Mesenchymal stem cell (in vitro differentiated cells and primary cell): ENCODE data around the gene CCDC3.

Source experiments
- DNase-seq: peaks from one replicate; pipeline ENCODE4 v3.0.0-alpha.2; 2013
- H2AFZ ChIP-seq: one replicate; pipeline ENCODE4 v1.6.1; 2013; ENCODE audit warnings: low read depth, mild to moderate bottlenecking, control low read depth, inconsistent platforms, low read length, moderate library complexity
- H2AK5ac ChIP-seq: 2 replicates; pipeline ENCODE4 v1.6.1; 2013; ENCODE audit warnings: low read length, moderate library complexity, mild to moderate bottlenecking, inconsistent platforms; ENCODE audit not compliant: severe bottlenecking
- H2BK120ac ChIP-seq: one replicate; pipeline ENCODE4 v1.6.1; 2013; ENCODE audit warnings: low read depth, mild to moderate bottlenecking, inconsistent platforms, low read length, moderate library complexity
- H2BK12ac ChIP-seq, 2 experiments: one replicate each; pipeline ENCODE4 v1.6.1; 2013; ENCODE audit warnings: inconsistent platforms in 2 of 2, low read length in 2 of 2, mild to moderate bottlenecking in 2 of 2, moderate library complexity in 2 of 2, control low read depth in 1 of 2
- H2BK15ac ChIP-seq: one replicate; pipeline ENCODE4 v1.6.1; 2013; ENCODE audit warnings: mild to moderate bottlenecking, low read depth, inconsistent platforms; ENCODE audit not compliant: poor library complexity, severe bottlenecking
- H2BK5ac ChIP-seq: 2 replicates; pipeline ENCODE4 v1.6.1; 2013; ENCODE audit warnings: low read depth, mild to moderate bottlenecking, low read length, control low read depth, inconsistent platforms; ENCODE audit not compliant: poor library complexity, severe bottlenecking
- H3K14ac ChIP-seq, 2 experiments: one replicate each; pipeline ENCODE4 v1.6.1; 2013; ENCODE audit warnings: inconsistent platforms in 2 of 2, low read length in 2 of 2, control low read depth in 1 of 2, mild to moderate bottlenecking in 1 of 2, moderate library complexity in 1 of 2
- H3K18ac ChIP-seq, 2 experiments: one replicate each; pipeline ENCODE4 v1.6.1; 2013; ENCODE audit warnings: inconsistent platforms in 2 of 2, low read length in 2 of 2, control low read depth in 1 of 2, low read depth in 1 of 2, mild to moderate bottlenecking in 1 of 2
- H3K23ac ChIP-seq, 2 experiments: one replicate each; pipeline ENCODE4 v1.6.1; 2013; ENCODE audit warnings: inconsistent platforms in 2 of 2, low read length in 2 of 2, mild to moderate bottlenecking in 2 of 2, moderate library complexity in 2 of 2, control low read depth in 1 of 2
- H3K27ac ChIP-seq: 2 replicates; pipeline ENCODE4 v1.5.1; 2013; ENCODE audit warnings: mild to moderate bottlenecking, moderate library complexity, low read length, control low read depth, inconsistent platforms; ENCODE audit not compliant: poor library complexity, severe bottlenecking
- H3K27me3 ChIP-seq, 2 experiments: 2 replicates each; pipeline versions ENCODE4 v1.6.1 to v1.7.0; 2013; ENCODE audit warnings: low read length in 2 of 2, mild to moderate bottlenecking in 2 of 2, moderate library complexity in 2 of 2, control low read depth in 1 of 2, inconsistent platforms in 1 of 2; ENCODE audit not compliant: control insufficient read depth in 1 of 2, insufficient read depth in 1 of 2
- H3K36me3 ChIP-seq, 2 experiments: 2 replicates each; pipeline versions ENCODE4 v1.6.1 to v1.7.0; 2013; ENCODE audit warnings: low read length in 2 of 2, control low read depth in 1 of 2, inconsistent platforms in 1 of 2, low read depth in 1 of 2, mild to moderate bottlenecking in 1 of 2; ENCODE audit not compliant: insufficient read depth in 2 of 2, control insufficient read depth in 1 of 2
- H3K4ac ChIP-seq, 2 experiments: one replicate each; pipeline ENCODE4 v1.6.1; 2013; ENCODE audit warnings: inconsistent platforms in 2 of 2, low read length in 2 of 2, mild to moderate bottlenecking in 2 of 2, moderate library complexity in 2 of 2, control low read depth in 1 of 2, low read depth in 1 of 2
- H3K4me1 ChIP-seq: 2 replicates; pipeline ENCODE4 v1.6.1; 2013; ENCODE audit warnings: low read depth, low read length, control low read depth; ENCODE audit not compliant: control insufficient read depth, insufficient read depth
- H3K4me2 ChIP-seq: 2 replicates; pipeline ENCODE4 v1.6.1; 2013; ENCODE audit warnings: low read length, mild to moderate bottlenecking, inconsistent platforms; ENCODE audit not compliant: poor library complexity, severe bottlenecking
- H3K4me3 ChIP-seq, 2 experiments: 2 replicates each; pipeline versions ENCODE4 v1.5.1 to v1.7.0; 2013; ENCODE audit warnings: low read length in 2 of 2, mild to moderate bottlenecking in 2 of 2, control low read depth in 1 of 2, low read depth in 1 of 2; ENCODE audit not compliant: insufficient read depth in 1 of 2
- H3K79me1 ChIP-seq: replicated peaks from 2 replicates; pipeline ENCODE4 v1.6.1; 2013; ENCODE audit warnings: mild to moderate bottlenecking, control low read depth, low read length, inconsistent platforms; ENCODE audit not compliant: poor library complexity, severe bottlenecking
- H3K9ac ChIP-seq: 2 replicates; pipeline ENCODE4 v1.7.0; 2013; ENCODE audit warnings: mild to moderate bottlenecking, low read length, moderate library complexity
- H3K9me3 ChIP-seq: 2 replicates; pipeline ENCODE4 v1.7.0; 2013; ENCODE audit warnings: mild to moderate bottlenecking, low read length; ENCODE audit not compliant: control insufficient read depth
- H4K8ac ChIP-seq: one replicate; pipeline ENCODE4 v1.6.1; 2013; ENCODE audit warnings: inconsistent platforms, mild to moderate bottlenecking, low read length, moderate library complexity
- H4K91ac ChIP-seq: one replicate; pipeline ENCODE4 v1.6.1; 2013; ENCODE audit warnings: mild to moderate bottlenecking, low read length, inconsistent platforms
- WGBS: methylation state at CpG from one replicate; pipeline ENCODE4 v1.1.7; 2013; ENCODE audit warnings: mixed read lengths; 5-methylcytosine and 5-hydroxymethylcytosine counted together

The CCDC3 gene

DNA sequence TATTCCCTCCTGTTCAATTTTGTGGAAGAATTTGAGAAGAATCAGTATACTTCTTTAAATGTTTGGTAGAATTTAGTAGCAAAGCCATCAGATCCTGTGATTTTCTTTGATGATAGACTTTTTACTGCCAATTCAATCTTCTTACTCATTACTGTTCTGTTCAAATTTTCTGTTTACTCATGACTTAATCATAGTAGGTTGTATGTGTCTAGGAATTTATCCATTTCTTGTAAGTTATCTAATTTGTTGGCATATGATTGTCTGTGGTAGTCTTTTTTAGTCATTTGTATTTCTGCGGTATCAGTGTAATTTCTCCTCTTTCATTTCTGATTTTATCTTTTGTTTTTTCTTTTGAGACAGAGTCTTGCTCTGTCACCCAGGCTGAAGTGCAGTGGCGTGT is 87.4 kb downstream of the CCDC3 start:
- 91% methylated on average over 2 of the region's 2 CpGs for WGBS
- Histone ChIP-seq H3K9me3 (no peaks in the 10 kb centered on the region), H3K18ac (no peak overlapping the region), H3K27me3 (peaks cover 2 to 16% of the 10 kb centered on the region in 2 experiments), H3K23ac (no peak overlapping the region), H2AFZ (no peak overlapping the region), H3K4me2 (no peak overlapping the region), H3K27ac (no peak overlapping the region), H2BK5ac (no peak overlapping the region), H3K4me3 (no peak overlapping the region), H2BK12ac (no peak overlapping the region), H3K79me1 (no peaks in the 10 kb centered on the region), H3K9ac (no peak overlapping the region), H4K8ac (no peak overlapping the region), H2AK5ac (no peak overlapping the region), H3K4me1 (peaks cover 1% of the 10 kb centered on the region), H2BK120ac (no peak overlapping the region), H4K91ac (no peak overlapping the region), H3K14ac (no peak overlapping the region), H3K36me3 (no peaks in the 10 kb centered on the region), H3K4ac (no peak overlapping the region), H2BK15ac (no peak overlapping the region)
- DNase-seq = no peak

DNA sequence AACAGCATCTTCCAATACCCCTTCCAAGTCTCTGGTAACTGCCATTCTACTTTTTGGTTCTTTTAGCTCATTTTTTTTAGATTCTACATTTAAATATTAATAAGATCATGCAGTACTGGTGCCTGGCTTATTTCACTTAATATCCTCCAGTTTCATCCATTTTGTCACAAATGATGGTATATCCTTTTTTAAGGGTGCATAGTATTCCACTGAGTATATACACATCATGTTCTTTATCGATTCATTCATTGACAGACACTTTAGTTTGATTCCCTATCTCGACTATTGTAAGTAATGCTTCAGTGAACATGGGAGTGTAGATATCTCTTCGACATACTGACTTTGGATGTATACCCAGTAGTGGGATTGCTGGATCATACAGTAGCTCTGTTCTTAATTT is 89.7 kb downstream of the CCDC3 start:
- no peaks in the 10 kb centered on the region for H3K36me3 ChIP-seq
- no peak for DNase-seq
- H4K91ac ChIP-seq = no peak overlapping the region
- H3K4ac ChIP-seq = no peak overlapping the region
- H2BK15ac ChIP-seq = no peak overlapping the region
- no peaks in the 10 kb centered on the region for H3K79me1 ChIP-seq
- no peak overlapping the region for H3K23ac ChIP-seq
- no peak overlapping the region for H4K8ac ChIP-seq
- no peak overlapping the region for H3K14ac ChIP-seq
- H3K4me2 ChIP-seq = no peak overlapping the region
- H2AK5ac ChIP-seq = no peak overlapping the region
- peaks cover 6 to 24% of the 10 kb centered on the region in 2 experiments for H3K27me3 ChIP-seq
- no peak overlapping the region for H2BK5ac ChIP-seq
- WGBS = 95% methylated on average over 2 of the region's 3 CpGs
- H3K18ac ChIP-seq = no peak overlapping the region
- H2AFZ ChIP-seq = no peak overlapping the region
- no peak overlapping the region for H2BK12ac ChIP-seq
- no peak overlapping the region for H2BK120ac ChIP-seq
- H3K4me3 ChIP-seq = no peak overlapping the region
- no peak overlapping the region for H3K9ac ChIP-seq
- H3K27ac ChIP-seq = no peak overlapping the region
- H3K4me1 ChIP-seq = peaks cover 2% of the 10 kb centered on the region
- H3K9me3 ChIP-seq = no peaks in the 10 kb centered on the region

DNA sequence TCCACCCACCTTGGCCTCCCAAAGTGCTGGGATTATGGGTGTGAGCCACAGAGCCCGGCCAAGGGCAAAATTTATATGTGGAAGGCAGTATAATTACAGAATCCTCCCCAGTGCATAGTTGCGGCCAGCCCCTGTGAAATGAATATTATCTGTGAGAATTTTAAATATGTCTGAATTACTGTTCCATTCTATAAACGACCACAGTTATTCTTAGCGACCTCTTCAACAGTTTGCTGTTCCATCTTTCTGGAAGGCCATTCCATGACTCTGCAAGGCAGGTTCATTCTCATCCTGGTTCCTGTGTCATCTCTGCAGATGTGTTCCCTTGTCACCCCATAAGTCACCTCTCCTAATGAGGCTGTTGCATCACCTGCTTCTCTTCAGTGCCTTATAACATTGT is 90.7 kb downstream of the CCDC3 start:
- Histone ChIP-seq H2BK120ac (no peak overlapping the region), H3K4me1 (peaks cover 2% of the 10 kb centered on the region), H3K36me3 (no peaks in the 10 kb centered on the region), H3K27ac (no peak overlapping the region), H3K23ac (no peak overlapping the region), H2AFZ (no peak overlapping the region), H3K4me2 (no peak overlapping the region), H2BK15ac (no peak overlapping the region), H3K14ac (no peak overlapping the region), H3K27me3 (peaks cover 6 to 26% of the 10 kb centered on the region in 2 experiments), H3K18ac (no peak overlapping the region), H2AK5ac (no peak overlapping the region), H3K4me3 (no peak overlapping the region), H2BK12ac (no peak overlapping the region), H4K8ac (no peak overlapping the region), H4K91ac (no peak overlapping the region), H3K79me1 (no peaks in the 10 kb centered on the region), H3K9me3 (no peaks in the 10 kb centered on the region), H3K4ac (no peak overlapping the region), H2BK5ac (no peak overlapping the region), H3K9ac (no peak overlapping the region)
- 84% methylated on average over 2 of the region's 4 CpGs for WGBS
- no peak for DNase-seq

DNA sequence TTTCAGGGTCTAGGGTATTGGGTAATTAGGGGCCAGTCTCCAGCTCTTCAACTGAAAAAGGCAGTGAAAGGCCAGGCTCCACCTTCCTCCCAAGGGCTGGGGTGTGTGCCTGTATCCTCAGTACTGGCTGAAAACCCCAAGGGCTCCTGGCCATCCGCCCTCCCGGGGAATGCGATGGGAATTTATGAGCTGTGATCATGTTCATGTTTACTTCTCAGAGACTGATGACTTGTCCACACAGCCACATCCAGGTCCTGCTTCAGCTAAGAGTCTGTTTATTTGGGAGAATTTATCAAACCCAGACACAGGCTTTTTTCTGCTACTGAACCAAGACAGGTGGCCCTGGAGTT is 91.7 kb downstream of the CCDC3 start:
- no peak overlapping the region for H3K27ac ChIP-seq
- H3K79me1 ChIP-seq = no peaks in the 10 kb centered on the region
- no peak overlapping the region for H2BK5ac ChIP-seq
- WGBS = no CpG with 5 or more reads among the region's 3 CpGs
- H2AFZ ChIP-seq = no peak overlapping the region
- no peak overlapping the region for H2BK15ac ChIP-seq
- no peak overlapping the region for H3K18ac ChIP-seq
- H3K27me3 ChIP-seq = peaks cover 9 to 26% of the 10 kb centered on the region in 2 experiments
- no peak overlapping the region for H3K4ac ChIP-seq
- no peak overlapping the region for H3K23ac ChIP-seq
- no peak overlapping the region for H4K8ac ChIP-seq
- peaks cover 2% of the 10 kb centered on the region for H3K4me1 ChIP-seq
- H2BK120ac ChIP-seq = no peak overlapping the region
- DNase-seq = peak; percentile 37
- H2BK12ac ChIP-seq = no peak overlapping the region
- no peak overlapping the region for H3K4me3 ChIP-seq
- no peak overlapping the region for H3K9ac ChIP-seq
- H3K9me3 ChIP-seq = no peaks in the 10 kb centered on the region
- H2AK5ac ChIP-seq = no peak overlapping the region
- no peak overlapping the region for H3K14ac ChIP-seq
- no peaks in the 10 kb centered on the region for H3K36me3 ChIP-seq
- H4K91ac ChIP-seq = no peak overlapping the region
- no peak overlapping the region for H3K4me2 ChIP-seq
